Measurements from ENCODE around the gene RECK.
"Not testable (repeated sequence)": the region's sequence is repeated elsewhere in the genome, so short reads cannot be mapped to it uniquely, and the experiment has no call there.

RECK gene

DNA sequence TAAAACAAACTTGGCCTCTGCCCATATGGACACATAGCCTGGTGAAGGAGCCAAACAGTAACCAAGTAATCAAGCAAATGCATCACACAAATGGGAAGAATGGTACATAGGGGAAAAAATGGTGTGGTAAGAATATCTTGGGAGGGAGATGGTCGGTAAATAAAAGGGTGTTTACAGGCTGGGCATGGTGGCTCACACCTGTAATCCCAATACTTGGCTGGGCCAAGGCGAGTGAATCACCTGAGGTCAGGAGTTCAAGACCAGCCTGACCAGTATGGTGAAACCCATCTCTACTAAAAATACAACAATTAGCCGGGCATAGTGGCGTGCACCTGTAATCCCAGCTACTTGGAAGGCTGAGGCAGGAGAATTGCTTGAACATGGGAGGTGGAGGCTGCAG lies 122.8 kb downstream of the RECK start:
- DNase-seq, result not testable (repeated sequence)

DNA sequence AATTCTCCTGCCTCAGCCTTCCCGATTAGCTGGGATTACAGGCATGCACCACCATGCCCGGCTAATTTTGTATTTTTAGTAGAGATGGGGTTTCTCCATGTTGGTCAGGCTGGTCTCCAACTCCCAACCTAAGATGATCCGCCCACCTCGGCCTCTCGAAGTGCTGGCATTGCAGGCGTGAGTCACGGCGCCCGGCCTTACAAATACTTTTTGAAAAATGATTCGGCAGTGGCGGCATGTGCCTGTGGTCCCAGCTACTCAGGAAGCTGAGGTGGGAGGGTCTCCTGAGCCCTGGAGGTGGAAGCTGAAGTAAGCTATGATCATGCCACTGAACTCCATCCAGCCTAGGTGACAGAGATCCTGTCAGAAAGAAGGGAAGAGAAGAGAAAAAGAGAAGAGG lies 123.4 kb downstream of the RECK start:
- DNase-seq, result not testable (repeated sequence)

DNA sequence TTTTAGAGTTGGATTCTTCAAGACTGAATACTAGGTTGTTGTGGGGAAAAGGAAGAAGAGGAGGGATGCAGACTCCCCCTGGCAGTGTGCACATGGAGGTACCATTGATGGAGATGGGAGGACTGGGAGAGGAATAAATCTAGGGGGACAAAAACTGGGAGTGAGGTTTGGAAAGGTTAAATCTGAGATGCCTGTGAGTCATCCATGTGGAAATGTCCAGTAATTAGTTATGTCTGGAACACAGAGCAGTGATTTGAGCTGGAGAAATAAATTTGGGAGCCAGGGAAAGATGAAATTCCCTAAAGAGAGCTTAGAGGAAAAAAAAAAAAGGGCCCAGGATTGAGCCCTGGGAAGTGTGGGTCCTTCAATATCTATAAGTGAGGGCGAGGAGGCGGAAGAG lies 124.5 kb downstream of the RECK start:
- no peak for DNase-seq

- no peak for DNase-seq
Observed at GRCh38 chr9:36162211-36162738, 125.6 kb downstream of the RECK start.

DNA sequence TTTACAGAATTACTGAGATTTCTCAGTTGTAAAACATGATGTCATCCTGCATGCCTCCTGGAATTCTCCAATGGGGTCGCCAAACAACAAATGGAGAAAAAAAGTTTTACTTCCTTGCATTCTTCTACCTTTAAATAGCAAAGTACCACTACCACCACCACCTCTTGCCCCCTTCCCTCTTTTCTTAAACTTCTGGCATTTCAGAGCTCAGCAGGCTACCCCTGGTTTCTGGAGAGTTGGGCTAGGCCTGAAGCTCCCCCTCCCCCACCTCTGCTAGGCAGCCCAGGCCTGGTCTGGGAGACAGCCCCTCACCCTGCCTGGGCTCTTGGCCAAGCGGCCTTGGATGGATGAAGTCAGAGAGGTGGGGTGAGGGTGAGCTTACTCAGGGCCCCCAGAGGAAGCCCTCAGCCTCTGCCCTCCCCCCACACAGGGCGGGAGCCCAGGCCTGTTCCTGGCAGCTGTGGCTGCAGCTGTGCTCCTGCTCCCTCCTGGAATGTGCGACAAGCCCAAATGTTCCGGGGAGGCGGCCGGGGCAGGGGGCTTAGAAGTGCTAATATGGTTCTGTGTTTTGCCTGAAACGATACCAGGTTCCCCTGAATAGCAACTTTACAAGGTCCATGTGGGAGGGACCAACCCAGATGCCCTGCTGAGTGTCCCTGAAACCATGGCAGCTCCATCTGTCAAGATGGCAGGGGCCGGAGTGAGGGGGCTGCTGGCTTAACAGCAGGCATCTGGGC lies 126.5 kb downstream of the RECK start:
- peak; percentile 85 for DNase-seq

DNA sequence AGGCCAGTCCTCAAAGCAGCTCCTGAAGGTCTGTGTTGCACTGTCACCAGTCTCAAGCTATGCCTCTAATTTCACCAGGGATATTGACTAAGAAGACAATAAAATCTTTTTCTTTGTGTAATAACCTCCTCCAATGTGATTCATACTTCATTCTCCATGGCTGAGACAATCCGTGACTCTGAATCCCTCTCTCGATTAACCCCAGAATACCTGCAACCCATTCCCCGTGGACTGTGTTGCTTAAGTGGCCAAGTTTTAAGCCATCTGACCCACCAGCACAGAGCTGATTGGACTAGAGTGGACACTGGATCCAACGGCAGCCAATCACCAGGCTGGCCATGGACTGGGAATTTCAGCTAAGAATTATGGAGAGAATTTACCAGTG lies 127.1 kb downstream of the RECK start:
- peak; percentile 63 for DNase-seq

- DNase-seq, result no peak
Observed at GRCh38 chr9:36164372-36164771, 127.7 kb downstream of the RECK start.

GRCh38 chr9:36164989-36165388 lies 128.3 kb downstream of the RECK start:
- no peak for DNase-seq

- peak; percentile 35 for DNase-seq
Observed at GRCh38 chr9:36165826-36166167, 129.1 kb downstream of the RECK start.

GRCh38 chr9:36166168-36166927 lies 129.6 kb downstream of the RECK start:
- peak; percentile 69 for DNase-seq

GRCh38 chr9:36169166-36169565 lies 132.5 kb downstream of the RECK start, which contains the start of gene CCIN:
Gene CCIN, plus strand, starts transcription at chr9:36169388. Its CDS starts 115 bp downstream, at chr9:36169503.
- DNase-seq, result no peak

DNA sequence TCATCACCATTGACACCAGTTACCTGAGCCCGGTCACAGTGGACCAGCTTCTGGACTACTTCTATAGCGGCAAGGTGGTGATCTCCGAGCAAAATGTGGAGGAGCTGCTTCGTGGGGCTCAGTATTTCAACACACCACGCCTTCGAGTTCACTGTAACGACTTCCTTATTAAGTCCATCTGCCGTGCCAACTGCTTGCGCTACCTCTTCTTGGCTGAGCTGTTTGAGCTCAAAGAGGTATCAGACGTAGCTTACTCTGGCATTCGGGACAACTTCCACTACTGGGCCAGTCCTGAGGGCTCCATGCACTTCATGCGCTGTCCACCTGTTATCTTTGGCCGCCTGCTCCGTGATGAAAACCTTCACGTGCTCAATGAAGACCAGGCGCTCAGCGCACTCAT lies 133.0 kb downstream of the RECK start:
- no peak for DNase-seq

DNA sequence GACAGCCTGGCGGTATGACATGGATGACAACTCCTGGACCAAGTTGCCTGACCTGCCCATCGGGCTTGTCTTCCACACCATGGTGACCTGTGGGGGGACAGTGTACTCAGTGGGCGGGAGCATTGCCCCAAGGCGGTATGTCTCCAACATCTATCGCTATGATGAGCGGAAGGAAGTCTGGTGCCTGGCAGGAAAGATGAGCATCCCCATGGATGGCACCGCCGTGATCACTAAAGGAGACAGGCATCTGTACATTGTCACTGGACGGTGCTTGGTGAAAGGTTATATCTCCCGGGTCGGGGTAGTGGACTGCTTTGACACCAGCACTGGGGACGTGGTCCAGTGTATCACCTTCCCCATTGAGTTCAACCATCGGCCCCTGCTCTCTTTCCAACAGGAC lies 133.8 kb downstream of the RECK start:
- DNase-seq, result no peak

DNA sequence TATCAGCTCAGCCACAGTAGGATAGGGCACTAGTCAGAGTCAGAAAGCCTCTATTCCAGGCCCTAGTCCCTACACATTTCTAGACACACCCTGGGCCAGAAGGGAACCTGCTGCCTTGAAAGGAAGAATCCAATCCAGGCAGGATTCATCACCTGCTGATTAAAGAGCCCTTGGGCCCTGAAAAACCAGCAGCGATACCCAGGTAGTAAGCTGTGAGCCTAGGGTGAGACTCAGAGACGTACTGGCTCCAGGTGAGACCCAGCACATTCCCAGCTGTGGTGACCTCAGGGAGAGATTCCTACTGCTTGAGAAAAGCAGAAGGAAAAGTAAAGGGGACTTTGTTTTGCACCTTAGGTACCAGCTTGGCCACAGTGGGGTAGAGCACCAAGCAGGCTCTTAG lies 137.1 kb downstream of the RECK start:
- no peak for DNase-seq
